ENCODE data around the gene FAM216B. TPM values are rescaled to one million over a fixed set of nuclear protein-coding genes. Genes with fewer than 3 reads are reported as not detected.
"Not testable (repeated sequence)": the region's sequence is repeated elsewhere in the genome, so short reads cannot be mapped to it uniquely, and the experiment has no call there.

The FAM216B gene
- total RNA-seq, 2 experiments from 2014 or later = not detected

- no peak overlapping the region for H3K27ac Mint-ChIP-seq
- H3K9me3 Mint-ChIP-seq = no peaks in the 10 kb centered on the region
- H3K4me3 Mint-ChIP-seq = no peak overlapping the region
- DNase-seq = no peak
- H3K27me3 Mint-ChIP-seq = peaks cover 13% of the 10 kb centered on the region
- peaks cover 2% of the 10 kb centered on the region for H3K4me1 Mint-ChIP-seq
- no peaks in the 10 kb centered on the region for H3K36me3 Mint-ChIP-seq
These were observed 20.4 kb upstream of the FAM216B start for GRCh38 chr13:42760951-42761350.

- no peaks in the 10 kb centered on the region for H3K9me3 Mint-ChIP-seq
- H3K4me3 Mint-ChIP-seq = no peak overlapping the region
- peaks cover 13% of the 10 kb centered on the region for H3K27me3 Mint-ChIP-seq
- DNase-seq = no peak
- H3K36me3 Mint-ChIP-seq = no peaks in the 10 kb centered on the region
- H3K27ac Mint-ChIP-seq = no peak overlapping the region
- peaks cover 2% of the 10 kb centered on the region for H3K4me1 Mint-ChIP-seq
These were observed 19.1 kb upstream of the FAM216B start for GRCh38 chr13:42762251-42762650.

- H3K27ac Mint-ChIP-seq = no peak overlapping the region
- H3K4me3 Mint-ChIP-seq = no peak overlapping the region
- no peaks in the 10 kb centered on the region for H3K9me3 Mint-ChIP-seq
- H3K4me1 Mint-ChIP-seq = peaks cover 2% of the 10 kb centered on the region
- no peaks in the 10 kb centered on the region for H3K36me3 Mint-ChIP-seq
- H3K27me3 Mint-ChIP-seq = peaks cover 14% of the 10 kb centered on the region
- no peak for DNase-seq
These were observed 18.5 kb upstream of the FAM216B start for GRCh38 chr13:42762917-42763316.

GRCh38 chr13:42766016-42766415 lies 15.4 kb upstream of the FAM216B start:
- H3K9me3 Mint-ChIP-seq = no peaks in the 10 kb centered on the region

GRCh38 chr13:42769650-42770049 lies 11.7 kb upstream of the FAM216B start:
- peaks cover 6% of the 10 kb centered on the region for H3K9me3 Mint-ChIP-seq

More at GRCh38 chr13:42766016-42766415, 15.4 kb upstream of the FAM216B start:
- Mint-ChIP-seq H3K4me1 (peaks cover 2% of the 10 kb centered on the region), H3K27ac (no peak overlapping the region), H3K27me3 (peaks cover 21% of the 10 kb centered on the region), H3K4me3 (no peak overlapping the region), H3K36me3 (no peaks in the 10 kb centered on the region)
- DNase-seq = no peak

GRCh38 chr13:42776558-42776957 lies 4.8 kb upstream of the FAM216B start:
- H3K4me3 Mint-ChIP-seq, H3K4me1 Mint-ChIP-seq, H3K27ac Mint-ChIP-seq, H3K9me3 Mint-ChIP-seq, H3K36me3 Mint-ChIP-seq, DNase-seq: not testable (repeated sequence)
- peaks cover 56% of the 10 kb centered on the region for H3K27me3 Mint-ChIP-seq

More at GRCh38 chr13:42769650-42770049, 11.7 kb upstream of the FAM216B start:
- H3K4me1 Mint-ChIP-seq = no peaks in the 10 kb centered on the region
- no peak overlapping the region for H3K4me3 Mint-ChIP-seq
- H3K27me3 Mint-ChIP-seq = peaks cover 37% of the 10 kb centered on the region
- H3K36me3 Mint-ChIP-seq = no peaks in the 10 kb centered on the region
- no peak overlapping the region for H3K27ac Mint-ChIP-seq
- no peak for DNase-seq

- no peak overlapping the region for H3K27ac Mint-ChIP-seq
- H3K4me3 Mint-ChIP-seq = no peak overlapping the region
- H3K4me1 Mint-ChIP-seq = no peaks in the 10 kb centered on the region
- peaks cover 6% of the 10 kb centered on the region for H3K9me3 Mint-ChIP-seq
- peaks cover 51% of the 10 kb centered on the region for H3K27me3 Mint-ChIP-seq
- no peak for DNase-seq
- H3K36me3 Mint-ChIP-seq = no peaks in the 10 kb centered on the region
These were observed 3.9 kb upstream of the FAM216B start for GRCh38 chr13:42777467-42777866.

GRCh38 chr13:42780044-42780443 lies 1.3 kb upstream of the FAM216B start:
- no peak for DNase-seq
- Mint-ChIP-seq H3K36me3 (no peaks in the 10 kb centered on the region), H3K27ac (no peak overlapping the region), H3K4me1 (no peaks in the 10 kb centered on the region), H3K27me3 (peaks cover 38% of the 10 kb centered on the region), H3K9me3 (no peaks in the 10 kb centered on the region), H3K4me3 (no peak overlapping the region)

- no peak for DNase-seq
- Mint-ChIP-seq H3K27me3 (peaks cover 4% of the 10 kb centered on the region), H3K4me3 (no peak overlapping the region), H3K36me3 (no peaks in the 10 kb centered on the region), H3K27ac (no peak overlapping the region), H3K9me3 (peaks cover 2% of the 10 kb centered on the region), H3K4me1 (no peaks in the 10 kb centered on the region)
These were observed 5.3 kb downstream of the FAM216B start for GRCh38 chr13:42786715-42787114.

- H3K4me3 Mint-ChIP-seq = no peak overlapping the region
- H3K4me1 Mint-ChIP-seq = no peaks in the 10 kb centered on the region
- peaks cover 4% of the 10 kb centered on the region for H3K27me3 Mint-ChIP-seq
- H3K27ac Mint-ChIP-seq = no peak overlapping the region
- no peak for DNase-seq
- H3K9me3 Mint-ChIP-seq = peaks cover 2% of the 10 kb centered on the region
- no peaks in the 10 kb centered on the region for H3K36me3 Mint-ChIP-seq
These were observed 7.2 kb downstream of the FAM216B start for GRCh38 chr13:42788601-42789000.

- Mint-ChIP-seq H3K27ac (no peak overlapping the region), H3K36me3 (no peaks in the 10 kb centered on the region), H3K27me3 (peaks cover 15% of the 10 kb centered on the region), H3K9me3 (peaks cover 3% of the 10 kb centered on the region), H3K4me1 (no peaks in the 10 kb centered on the region), H3K4me3 (no peak overlapping the region)
- no peak for DNase-seq
These were observed 10.8 kb downstream of the FAM216B start for GRCh38 chr13:42792154-42792553.

GRCh38 chr13:42794577-42795275 lies 13.3 kb downstream of the FAM216B start:
- Mint-ChIP-seq H3K27me3 (peaks cover 11% of the 10 kb centered on the region), H3K9me3 (peaks cover 1% of the 10 kb centered on the region), H3K4me1 (no peaks in the 10 kb centered on the region), H3K27ac (no peak overlapping the region), H3K36me3 (no peaks in the 10 kb centered on the region), H3K4me3 (no peak overlapping the region)
- no peak for DNase-seq

GRCh38 chr13:42795666-42796065 lies 14.3 kb downstream of the FAM216B start:
- Mint-ChIP-seq H3K27me3 (peaks cover 11% of the 10 kb centered on the region), H3K27ac (no peak overlapping the region), H3K4me3 (no peak overlapping the region), H3K4me1 (no peaks in the 10 kb centered on the region), H3K9me3 (peaks cover 1% of the 10 kb centered on the region), H3K36me3 (no peaks in the 10 kb centered on the region)
- no peak for DNase-seq

GRCh38 chr13:42796747-42797356 lies 15.5 kb downstream of the FAM216B start:
- H3K4me1 Mint-ChIP-seq = no peaks in the 10 kb centered on the region
- peaks cover 11% of the 10 kb centered on the region for H3K27me3 Mint-ChIP-seq
- peaks cover 1% of the 10 kb centered on the region for H3K9me3 Mint-ChIP-seq
- no peaks in the 10 kb centered on the region for H3K36me3 Mint-ChIP-seq
- no peak overlapping the region for H3K4me3 Mint-ChIP-seq
- no peak for DNase-seq
- H3K27ac Mint-ChIP-seq = no peak overlapping the region

GRCh38 chr13:42798118-42798517 lies 16.7 kb downstream of the FAM216B start:
- no peaks in the 10 kb centered on the region for H3K36me3 Mint-ChIP-seq
- H3K27ac Mint-ChIP-seq = no peak overlapping the region
- H3K9me3 Mint-ChIP-seq = peaks cover 1% of the 10 kb centered on the region
- no peak overlapping the region for H3K4me3 Mint-ChIP-seq
- DNase-seq = no peak
- H3K4me1 Mint-ChIP-seq = no peaks in the 10 kb centered on the region
- H3K27me3 Mint-ChIP-seq = peaks cover 11% of the 10 kb centered on the region

- no peaks in the 10 kb centered on the region for H3K4me1 Mint-ChIP-seq
- no peak overlapping the region for H3K27ac Mint-ChIP-seq
- DNase-seq = no peak
- no peak overlapping the region for H3K4me3 Mint-ChIP-seq
- peaks cover 11% of the 10 kb centered on the region for H3K27me3 Mint-ChIP-seq
- H3K9me3 Mint-ChIP-seq = peaks cover 1% of the 10 kb centered on the region
- no peaks in the 10 kb centered on the region for H3K36me3 Mint-ChIP-seq
These were observed 18.8 kb downstream of the FAM216B start for GRCh38 chr13:42800109-42800643.
